HG02571 (cell line): Measurements from ENCODE around the gene VWA8.
"Not testable (repeated sequence)": the region's sequence is repeated elsewhere in the genome, so short reads cannot be mapped to it uniquely, and the experiment has no call there.

Experiments
- ATAC-seq: cut with Tn5 transposase; IDR thresholded peaks from one replicate; pipeline ENCODE4 v1.9.1; 2021; ENCODE audit warnings: mild to moderate bottlenecking, moderate library complexity; ENCODE audit not compliant: unreplicated experiment

VWA8 gene

DNA sequence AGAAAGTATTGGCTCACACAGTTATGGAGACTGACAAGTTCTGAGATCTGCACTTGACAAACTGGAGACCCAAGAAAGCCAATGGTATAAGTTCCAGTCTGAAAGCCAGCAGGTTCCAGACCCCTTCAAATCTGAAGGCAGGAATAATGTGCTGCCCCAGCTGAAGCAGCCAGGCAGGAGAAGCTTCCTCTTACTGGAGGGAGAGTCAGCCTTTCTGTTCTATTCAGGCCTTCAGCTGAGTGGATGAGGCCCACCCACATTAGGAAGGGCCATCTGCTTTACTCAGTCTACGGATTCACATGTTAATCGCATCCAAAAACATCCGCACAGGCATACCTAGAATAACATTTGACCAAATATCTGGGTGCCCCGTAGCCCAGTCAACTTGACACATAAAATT is 8.2 kb upstream of the VWA8 start:
- ATAC-seq = no peak

- no peak for ATAC-seq
Measured at GRCh38 chr13:41966671-41967070, 5.8 kb upstream of the VWA8 start.

GRCh38 chr13:41962994-41963393 is 2.1 kb upstream of the VWA8 start:
- ATAC-seq = no peak

- no peak for ATAC-seq
Measured at GRCh38 chr13:41961466-41961760, 504 bp upstream of the VWA8 start.

GRCh38 chr13:41960211-41960636 is 685 bp downstream of the VWA8 start:
- peak; percentile 10 for ATAC-seq

- no peak for ATAC-seq
Measured at GRCh38 chr13:41956272-41956671, 4.6 kb downstream of the VWA8 start.

DNA sequence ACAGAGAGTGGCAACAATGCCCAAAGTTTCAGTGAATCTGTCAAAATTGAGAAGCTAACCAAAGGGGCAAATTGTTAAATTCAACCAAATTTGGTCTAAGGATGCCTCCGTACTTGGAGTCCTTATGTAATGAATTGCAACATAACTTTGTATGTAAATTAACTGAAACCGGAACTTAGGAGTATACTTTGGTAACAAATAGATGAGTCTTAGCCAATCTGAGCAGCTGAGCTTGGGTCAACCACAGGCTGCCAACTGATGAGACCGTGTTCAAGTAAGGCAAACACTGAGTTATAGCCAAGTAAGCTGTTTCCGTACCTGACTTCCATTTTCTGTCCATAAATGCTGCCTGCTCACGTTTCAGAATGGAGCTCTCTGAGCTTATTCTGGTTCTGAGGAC is 5.3 kb downstream of the VWA8 start:
- no peak for ATAC-seq

- no peak for ATAC-seq
Measured at GRCh38 chr13:41954226-41954625, 6.7 kb downstream of the VWA8 start.

DNA sequence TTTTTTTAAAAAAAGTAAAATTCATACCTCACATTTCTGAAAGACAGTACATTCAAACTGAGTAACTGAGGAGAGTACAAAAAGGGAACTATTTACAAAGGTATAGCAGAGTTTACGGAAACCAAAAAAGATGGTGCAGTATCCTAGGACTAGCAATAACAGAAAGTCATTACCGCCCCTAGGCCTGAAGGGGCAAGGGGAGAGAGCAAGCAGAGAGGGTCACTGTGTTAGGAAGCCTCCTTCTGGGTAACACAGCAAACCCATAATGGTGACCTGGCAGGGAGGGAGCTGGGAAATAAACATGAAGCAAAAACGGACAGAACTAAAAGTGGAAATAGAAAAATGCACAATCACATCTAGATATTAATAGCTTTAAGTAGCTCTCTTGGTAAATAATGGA is 8.2 kb downstream of the VWA8 start:
- ATAC-seq = no peak

GRCh38 chr13:41949104-41949503 is 11.8 kb downstream of the VWA8 start:
- not testable (repeated sequence) for ATAC-seq

DNA sequence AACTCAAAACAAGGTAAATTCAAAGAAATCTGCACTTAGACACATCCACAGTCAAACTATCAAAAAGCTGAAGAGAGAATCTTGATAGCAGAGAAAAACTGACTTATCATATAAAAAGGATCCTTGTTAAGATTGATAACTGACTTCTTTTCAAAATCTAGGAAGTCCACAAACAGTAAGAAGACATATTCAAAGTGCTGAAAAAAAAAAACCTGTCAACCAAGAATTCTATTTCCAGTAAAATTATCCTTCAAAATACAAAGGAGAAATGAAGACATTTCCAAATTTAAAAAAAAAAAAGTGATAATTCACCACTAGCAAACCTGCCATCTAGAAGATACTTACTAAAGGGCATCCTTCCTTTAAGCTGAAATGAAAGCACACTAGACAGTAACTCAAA is 15.0 kb downstream of the VWA8 start:
- no peak for ATAC-seq

GRCh38 chr13:41944635-41945397 is 16.1 kb downstream of the VWA8 start:
- no peak for ATAC-seq

GRCh38 chr13:41944229-41944628 is 16.7 kb downstream of the VWA8 start:
- ATAC-seq = no peak

- ATAC-seq = no peak
Measured at GRCh38 chr13:41942462-41943094, 18.3 kb downstream of the VWA8 start.

DNA sequence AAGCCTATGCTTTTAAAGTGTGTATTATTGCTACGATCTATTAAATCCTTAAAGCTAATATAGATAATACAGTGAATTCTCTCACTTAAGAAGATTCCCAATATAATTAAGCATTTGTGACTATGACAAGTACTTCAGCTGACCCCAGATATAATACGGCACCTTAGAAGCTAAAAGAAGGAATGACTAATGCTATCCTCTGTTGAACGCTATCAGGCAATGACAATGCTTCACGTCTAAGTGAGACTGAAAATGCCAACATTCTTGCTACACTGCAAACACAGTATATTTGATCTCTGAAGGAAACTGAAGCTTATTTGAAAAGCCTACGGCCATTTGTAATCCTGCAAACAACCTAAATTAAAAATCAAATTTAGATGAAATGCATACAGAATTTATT is 19.7 kb downstream of the VWA8 start:
- ATAC-seq = no peak

DNA sequence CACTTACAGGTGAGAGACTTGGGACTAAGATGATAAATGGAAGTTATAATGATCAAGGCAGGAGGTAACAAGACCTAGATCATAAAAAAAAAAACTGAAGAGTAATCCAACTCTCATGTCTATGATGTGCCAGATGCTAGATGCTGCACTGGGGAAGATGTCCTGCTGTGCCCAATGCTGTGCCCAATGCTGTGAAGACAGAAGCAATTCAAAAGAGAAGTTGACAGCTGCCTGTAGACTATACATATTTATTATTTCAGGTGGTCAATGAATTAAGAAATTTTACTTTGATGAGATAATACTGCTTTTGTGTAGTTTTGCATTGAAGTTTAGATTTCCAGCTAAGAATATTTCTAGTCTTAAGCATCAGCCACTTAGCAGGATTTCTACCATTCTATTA is 21.5 kb downstream of the VWA8 start:
- no peak for ATAC-seq

- ATAC-seq = no peak
Measured at GRCh38 chr13:41938918-41939317, 22.0 kb downstream of the VWA8 start.

- ATAC-seq = no peak
Measured at GRCh38 chr13:41937388-41937787, 23.5 kb downstream of the VWA8 start.

DNA sequence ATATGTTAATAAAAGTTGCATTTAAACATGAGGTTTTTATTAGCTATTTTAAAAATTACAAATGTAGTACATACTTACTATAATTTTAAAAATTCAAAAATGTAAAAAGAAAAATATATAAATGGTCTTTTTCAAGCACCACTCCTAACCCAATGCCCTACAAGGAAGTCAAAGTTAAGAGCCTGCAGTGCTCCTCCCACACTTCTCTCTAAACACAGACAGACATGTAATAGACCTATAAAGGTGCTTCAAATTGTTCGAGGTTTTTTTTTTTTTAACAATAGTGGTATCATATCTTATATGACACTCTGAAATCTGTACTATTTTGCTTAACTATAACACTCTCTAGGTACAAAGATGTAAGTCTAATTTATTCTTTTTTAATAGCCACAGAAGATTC is 25.4 kb downstream of the VWA8 start:
- ATAC-seq = no peak

DNA sequence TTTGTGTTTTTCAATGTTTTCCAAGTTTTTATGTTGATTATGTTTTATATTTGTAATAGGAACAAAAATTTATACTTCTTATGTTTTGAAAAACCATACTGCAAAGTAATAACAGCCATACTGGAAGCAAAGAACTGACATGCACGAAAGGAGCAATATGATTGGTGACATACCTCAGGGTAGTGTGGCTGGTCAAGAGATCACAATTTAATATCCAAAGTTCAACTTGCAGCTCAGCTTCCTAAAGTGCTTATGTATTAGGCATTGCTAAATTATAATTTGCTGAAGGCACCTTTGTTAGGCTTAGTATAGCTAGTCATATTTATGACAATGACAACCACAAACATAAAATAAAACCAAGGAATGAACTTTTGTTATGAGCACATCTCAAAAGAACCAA is 25.9 kb downstream of the VWA8 start:
- ATAC-seq = no peak

DNA sequence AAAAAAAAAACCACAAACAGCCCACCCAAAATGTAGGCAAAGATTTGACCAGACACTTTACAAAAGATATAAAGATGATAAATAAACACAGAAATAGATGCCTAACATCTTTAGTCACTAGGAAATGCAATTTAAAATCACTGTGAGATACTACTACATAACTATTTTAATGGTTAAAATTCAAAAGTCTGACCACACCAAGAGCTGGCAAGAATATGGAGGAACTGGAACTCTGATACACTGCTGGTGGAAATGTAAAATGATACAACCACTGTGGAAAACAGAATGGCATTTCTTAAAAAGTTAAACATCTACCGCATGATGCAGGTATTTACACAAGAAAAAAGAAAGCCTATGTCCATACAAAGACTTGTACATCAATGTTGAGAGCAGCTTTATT is 26.8 kb downstream of the VWA8 start:
- no peak for ATAC-seq

GRCh38 chr13:41931337-41931736 is 29.6 kb downstream of the VWA8 start:
- ATAC-seq = no peak

- no peak for ATAC-seq
Measured at GRCh38 chr13:41930154-41930553, 30.8 kb downstream of the VWA8 start.
